Stimulated activated CD4-positive, alpha-beta T cell treated with anti-CD3 and anti-CD28 coated beads, Interleukin-12 subunit alpha, Interleukin-12 subunit beta, amount 100 ng/mL, for 4 hours (primary cell): ENCODE measurements around the gene RASSF1.
A peak's percentile ranks its signal among the peaks of the same experiment; 100 is the strongest.

Experiments
- DNase-seq: peaks from one replicate; pipeline ENCODE4 v3.0.0-alpha.2; 2020

RASSF1 gene

GRCh38 chr3:50341996-50342650, 1.5 kb upstream of the RASSF1 start:
- no peak for DNase-seq

DNA sequence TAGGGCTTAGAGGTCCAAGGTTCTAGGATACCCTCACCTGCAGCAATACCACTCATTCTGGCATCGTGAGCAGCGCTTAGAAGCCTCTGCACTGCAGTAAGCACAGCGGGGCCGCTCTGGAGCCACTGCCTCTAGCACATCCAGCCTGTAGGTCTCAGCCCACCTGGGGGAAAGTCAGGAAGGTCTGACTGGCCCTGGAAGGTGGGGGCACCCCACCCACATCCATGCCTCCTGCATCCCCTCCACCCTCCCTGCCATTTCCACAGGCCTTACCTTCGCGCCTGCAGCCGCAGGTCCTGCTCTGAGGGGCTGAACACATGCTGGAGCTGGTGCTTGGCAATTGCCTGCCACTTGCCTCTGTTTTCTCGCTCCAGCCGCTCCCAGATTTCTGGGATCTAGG, 901 bp upstream of the RASSF1 start:
- DNase-seq = no peak

DNA sequence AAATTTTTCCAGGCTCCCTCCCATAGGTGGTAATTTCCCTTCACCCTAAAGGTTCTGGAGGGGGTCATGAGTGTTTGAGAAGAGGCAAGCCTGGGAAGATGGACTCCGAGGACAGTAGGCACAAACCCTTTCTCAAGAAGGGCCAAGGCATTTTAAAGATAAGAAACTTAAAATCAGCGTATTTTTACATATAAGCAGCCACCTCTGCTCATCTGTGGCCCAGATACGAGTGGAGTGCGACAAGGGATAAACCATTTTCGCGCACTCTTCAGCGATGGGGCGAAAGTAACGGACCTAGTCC, 539 bp downstream of the RASSF1 start:
- no peak for DNase-seq

DNA sequence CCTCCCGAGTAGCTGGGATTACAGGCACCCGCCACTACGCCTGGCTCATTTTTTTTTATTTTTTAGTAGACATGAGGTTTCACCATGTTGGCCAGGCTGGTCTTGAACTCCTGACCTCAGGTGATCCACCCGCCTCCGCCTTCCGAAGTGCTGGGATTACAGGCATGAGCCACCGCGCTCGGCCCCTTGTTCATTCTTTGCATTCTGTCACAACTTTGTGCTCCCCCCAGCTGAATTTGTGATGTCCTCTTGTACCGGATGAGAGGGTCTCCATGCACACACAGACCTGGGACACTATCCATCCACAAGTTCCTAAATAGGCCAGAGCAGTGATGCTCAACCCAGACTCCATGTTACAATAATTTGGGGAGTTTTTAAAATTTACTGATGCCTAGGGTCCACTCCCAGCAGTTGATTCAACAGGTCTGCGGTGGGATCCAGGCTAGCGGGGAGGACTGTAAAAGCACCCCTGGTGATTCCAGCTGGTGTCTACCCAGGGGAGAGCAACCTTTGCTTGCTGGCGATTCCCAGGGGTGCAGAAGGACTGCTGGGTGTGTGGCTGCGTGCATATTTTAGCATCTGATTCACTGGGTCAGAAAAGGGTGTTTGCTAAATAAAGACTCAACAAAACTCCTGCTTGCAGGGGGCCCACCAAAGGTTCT, 1.0 kb downstream of the RASSF1 start:
- DNase-seq = no peak

DNA sequence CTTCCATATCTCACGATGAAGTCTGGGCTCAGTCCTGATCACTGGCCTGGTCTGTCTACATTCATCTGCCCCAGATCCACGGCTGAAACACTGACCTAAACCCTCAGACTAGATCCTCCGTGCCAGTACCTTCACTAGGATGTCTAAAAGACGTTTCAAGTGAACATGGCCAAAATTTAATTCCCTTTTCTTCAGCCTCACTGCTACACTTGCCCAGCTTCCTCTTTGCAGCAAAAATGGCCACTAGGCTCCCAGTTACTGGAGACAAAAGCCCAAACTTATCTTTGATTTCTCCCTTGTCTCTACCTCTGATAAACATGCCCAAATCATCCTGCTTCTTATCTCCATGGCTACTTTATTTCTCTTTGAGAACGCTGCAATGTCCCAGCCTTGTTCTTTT, 1.7 kb downstream of the RASSF1 start:
- DNase-seq = no peak

DNA sequence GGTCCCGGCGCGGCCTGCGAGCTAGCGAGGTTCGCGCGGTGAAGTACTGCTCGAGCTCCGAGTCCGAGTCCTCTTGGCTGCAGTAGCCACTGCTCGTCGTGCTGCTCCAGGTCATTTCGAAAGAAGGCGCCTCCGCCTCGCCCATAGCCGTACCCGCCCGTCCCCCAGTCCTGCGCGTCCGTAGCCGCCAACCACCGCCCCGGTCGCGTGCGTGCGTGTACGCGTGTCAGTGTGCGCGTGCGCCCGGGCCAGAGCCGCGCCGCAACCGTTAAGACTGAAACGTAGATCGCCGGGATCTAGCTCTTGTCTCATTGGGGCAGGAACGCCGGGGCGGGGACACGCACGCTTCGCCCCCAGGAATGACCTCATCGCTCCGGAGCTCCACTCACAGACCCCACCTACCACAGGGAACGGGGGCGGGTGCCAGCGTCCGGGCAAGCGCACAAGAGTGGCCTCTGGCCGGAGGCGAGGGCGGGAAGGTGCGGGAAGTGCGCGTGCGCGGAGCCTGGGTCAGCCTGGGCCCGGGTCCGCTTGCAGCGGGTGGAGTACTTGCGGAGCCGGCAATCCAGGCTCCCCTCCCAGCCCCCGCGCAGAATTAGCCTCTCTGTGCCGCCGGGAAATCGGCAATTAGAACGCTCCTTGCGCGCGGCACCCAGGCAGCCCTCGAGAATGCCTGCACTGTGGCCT, 3.3 kb downstream of the RASSF1 start:
- DNase-seq = peak; percentile 93

DNA sequence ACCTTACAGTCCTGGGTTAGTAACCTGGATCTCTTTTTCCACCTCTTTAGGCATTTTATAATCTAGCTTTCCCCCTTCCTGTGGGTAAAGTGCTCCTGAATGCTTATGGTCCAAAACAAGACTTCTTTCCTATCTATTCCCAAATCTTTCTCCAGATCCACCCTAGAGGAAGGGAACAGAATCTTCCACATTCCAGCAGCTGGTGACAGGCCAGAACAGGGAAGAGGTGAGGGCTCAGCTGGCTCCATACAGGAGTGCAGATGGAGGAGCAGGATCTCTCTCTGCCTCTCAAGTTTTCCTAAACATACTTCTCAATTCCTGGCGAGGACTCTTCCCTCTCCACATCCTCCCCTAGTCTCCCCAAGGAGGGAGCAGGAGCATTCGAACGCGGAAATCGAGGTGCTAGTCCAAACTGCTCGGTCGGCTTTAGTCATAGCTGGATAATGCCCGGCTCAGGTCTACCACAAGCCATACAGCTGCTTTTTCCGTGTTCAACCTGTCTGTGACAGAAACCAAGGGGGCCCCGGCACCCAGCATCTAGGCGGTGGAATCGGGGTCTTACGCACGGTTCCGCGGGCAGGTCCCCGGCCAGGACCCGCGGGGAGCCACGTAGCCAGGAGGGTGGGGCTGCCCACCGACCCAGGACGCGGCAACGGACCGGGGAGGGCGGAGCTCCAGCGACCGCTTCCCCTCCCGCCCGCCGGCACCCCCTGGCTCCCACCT, 4.0 kb downstream of the RASSF1 start:
- no peak for DNase-seq

DNA sequence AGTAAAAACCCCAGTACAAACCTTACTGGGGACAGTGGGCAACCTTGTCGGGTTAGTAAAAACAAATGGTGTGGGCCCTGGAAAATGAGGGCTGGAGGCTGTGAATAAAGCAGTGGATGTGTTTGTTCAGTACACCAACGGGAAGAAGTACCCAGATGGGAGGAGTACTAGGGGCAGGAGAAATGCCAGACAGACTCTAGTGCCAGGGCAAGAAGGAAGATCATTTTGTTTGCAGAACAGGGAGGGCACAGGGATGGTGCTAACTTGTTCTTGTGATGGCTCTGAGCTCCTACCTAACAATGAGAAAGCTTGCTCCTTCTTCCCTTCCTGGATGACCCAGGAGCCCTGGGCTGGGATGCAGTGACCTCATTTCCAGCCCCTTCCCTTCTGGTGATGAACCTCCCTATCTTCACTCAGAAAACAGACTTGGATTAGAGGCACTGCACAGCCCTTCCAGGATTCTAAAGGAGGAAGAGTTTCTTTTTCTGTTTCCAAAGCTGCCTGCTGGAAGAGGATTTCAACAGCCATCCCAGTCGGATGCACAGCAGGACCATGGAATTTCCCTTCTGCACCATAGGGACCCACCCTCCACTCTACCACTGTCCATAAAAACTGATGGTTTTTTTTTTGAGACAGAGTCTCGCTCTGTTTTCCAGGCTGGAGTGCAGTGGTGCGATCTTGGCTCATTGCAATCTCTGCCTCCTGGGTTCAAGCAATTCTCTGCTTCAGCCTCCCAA, 6.1 kb downstream of the RASSF1 start:
- DNase-seq = no peak

DNA sequence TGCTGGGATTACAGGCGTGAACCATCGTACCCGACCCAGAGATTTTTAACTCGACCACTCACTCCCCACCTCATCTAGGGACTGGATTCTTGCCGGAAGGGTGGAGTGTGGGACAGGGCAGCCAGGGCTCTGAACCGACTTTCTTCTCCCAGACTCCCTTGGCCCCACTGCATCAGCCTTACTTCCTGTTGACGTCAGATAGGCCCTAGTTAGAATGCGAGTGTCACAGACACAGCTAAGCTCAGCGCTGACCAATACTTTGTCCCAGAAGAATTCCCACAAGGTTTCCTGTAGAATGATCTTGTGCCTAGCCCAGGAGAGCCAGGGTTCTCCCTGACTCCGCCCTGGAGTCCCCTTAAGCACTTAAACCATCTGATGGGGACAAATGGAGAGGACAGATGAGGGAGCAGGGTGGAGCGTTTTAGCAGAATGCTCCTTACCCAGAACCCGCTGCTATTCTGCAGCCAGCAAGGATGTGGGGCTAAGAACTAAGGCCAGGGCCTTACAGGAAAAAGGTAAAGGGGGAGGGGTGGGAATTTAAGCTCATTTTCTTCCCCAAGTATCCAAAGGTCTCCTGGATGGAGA, 6.8 kb downstream of the RASSF1 start:
- no peak for DNase-seq

GRCh38 chr3:50331364-50331907, 9.2 kb downstream of the RASSF1 start:
- DNase-seq = no peak

GRCh38 chr3:50330330-50330729, 10.3 kb downstream of the RASSF1 start:
- no peak for DNase-seq

GRCh38 chr3:50327943-50328691, 12.5 kb downstream of the RASSF1 start, which contains the start of gene TUSC2:
Gene TUSC2, minus strand, starts transcription at chr3:50328223. Its CDS starts 124 bp downstream, at chr3:50328099.
- DNase-seq = peak; percentile 93

DNA sequence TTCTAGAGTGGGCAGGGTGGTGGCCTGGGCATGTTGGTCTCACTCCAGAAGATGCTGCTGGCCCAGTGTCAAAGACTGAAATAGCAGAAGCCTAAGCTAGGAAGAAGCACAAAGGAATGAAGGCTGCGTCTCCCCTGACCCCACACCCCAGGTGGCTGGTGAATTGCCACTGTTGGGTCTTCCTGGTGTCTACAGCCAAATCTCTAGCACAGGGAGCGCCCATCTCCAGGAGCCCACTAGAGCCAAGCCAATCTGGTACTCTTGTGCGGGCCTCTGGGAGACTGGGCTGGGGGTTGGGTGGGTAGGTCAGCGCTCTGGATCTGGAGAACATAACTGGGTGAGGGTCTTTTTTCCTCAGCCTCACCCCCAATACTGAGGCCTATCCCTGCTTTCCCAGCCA, 13.5 kb downstream of the RASSF1 start:
- DNase-seq = no peak

DNA sequence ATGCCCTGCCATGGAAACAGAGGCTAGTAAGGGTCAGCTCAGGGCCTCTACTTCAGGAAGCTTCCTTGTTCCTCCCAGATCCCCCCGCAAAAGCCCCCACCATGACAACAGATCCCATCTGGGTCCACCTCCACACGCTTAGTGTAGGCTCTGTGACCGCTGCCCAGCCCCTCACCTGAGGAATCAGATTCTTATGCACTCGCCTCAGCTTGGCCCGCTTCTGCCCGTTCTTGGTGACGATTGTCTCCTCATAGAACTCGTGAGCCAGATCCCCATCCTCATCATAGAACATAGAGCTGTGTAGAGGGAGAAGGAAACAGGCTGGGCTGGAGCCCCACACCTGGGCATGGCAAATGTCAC, 14.5 kb downstream of the RASSF1 start:
- no peak for DNase-seq

- DNase-seq = no peak
These were observed 15.0 kb downstream of the RASSF1 start for GRCh38 chr3:50325497-50326181.

- no peak for DNase-seq
These were observed 15.5 kb downstream of the RASSF1 start for GRCh38 chr3:50325113-50325480.

- peak; percentile 63 for DNase-seq
These were observed 16.1 kb downstream of the RASSF1 start for GRCh38 chr3:50324351-50325112.

- no peak for DNase-seq
These were observed 16.9 kb downstream of the RASSF1 start for GRCh38 chr3:50323614-50324199.

DNA sequence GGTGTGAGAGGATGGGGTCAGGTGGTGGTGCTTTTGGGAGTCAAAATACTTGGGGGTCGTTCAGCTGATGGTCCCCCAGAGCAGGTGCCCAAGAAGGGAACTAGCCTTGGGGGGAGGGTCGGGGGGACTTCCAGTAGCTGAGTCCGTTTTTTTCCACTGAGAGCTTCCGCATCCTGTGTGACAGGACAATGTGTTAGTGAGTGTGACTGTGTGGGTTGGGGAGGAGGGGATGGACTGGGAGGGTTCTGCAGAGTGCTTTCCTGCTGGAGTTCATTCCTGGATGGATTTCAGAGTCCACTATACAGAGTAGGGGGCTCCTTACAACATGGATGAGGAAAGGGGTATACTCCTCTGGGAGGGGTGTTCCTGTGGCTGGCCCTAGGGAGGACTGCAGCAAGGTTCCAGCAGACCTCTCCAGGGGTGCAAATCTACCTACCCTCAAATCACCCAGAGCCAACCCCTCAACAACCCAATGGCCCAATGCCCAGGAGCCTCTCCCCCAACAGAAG, 17.5 kb downstream of the RASSF1 start:
- DNase-seq = no peak
